GM12873 (cell line): ENCODE results near the gene ARF3.

Experiments used
- TF ChIP-seq, protein P1 (sequence below): IDR thresholded peaks from 2 replicates; pipeline ENCODE4 v1.5.1; 2012; ENCODE audit warnings: low read depth, mild to moderate bottlenecking, moderate library complexity, low read length, control low read depth; ENCODE audit not compliant: insufficient read depth; ENCODE audit errors: missing control alignments

ARF3 gene

DNA sequence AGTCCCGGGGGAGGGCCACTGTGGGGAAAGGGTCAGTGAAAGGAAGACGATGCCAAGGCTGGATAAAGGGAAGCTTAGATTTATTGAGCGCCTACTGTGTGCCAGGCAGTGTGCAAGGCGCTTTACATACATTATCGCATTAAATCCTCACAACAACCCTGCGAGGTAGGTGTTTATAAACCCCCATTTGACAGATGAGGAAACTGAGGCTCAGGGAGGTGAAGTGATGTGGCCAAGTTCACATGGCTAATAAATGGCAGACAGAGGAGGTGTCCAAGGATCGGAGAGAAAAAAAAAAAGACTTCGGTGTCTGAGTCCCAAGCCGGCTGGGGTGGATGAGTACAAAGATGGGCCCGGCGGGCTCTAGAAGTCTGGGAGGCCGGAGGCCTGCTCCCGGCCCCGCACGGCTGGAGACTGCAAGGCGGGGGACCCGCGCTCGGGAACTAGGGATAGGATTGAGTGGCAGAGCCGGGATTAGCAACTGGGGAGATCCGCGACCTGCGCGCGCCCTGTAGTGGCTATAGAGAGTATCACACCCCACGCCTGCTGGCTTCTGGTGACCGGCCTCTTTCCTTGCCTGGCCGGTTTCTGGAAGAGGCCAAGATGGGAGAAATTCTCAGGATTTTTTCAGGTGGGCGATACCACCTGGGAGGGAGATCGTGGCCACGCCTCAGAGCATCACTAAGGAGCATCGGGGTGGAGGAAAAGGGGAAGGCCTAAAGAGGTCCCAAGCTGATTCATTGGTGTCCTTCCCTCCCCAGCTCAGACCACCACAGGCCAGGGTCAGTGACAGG, 38.0 kb upstream of the ARF3 start:
- TF ChIP-seq, protein P1, sequence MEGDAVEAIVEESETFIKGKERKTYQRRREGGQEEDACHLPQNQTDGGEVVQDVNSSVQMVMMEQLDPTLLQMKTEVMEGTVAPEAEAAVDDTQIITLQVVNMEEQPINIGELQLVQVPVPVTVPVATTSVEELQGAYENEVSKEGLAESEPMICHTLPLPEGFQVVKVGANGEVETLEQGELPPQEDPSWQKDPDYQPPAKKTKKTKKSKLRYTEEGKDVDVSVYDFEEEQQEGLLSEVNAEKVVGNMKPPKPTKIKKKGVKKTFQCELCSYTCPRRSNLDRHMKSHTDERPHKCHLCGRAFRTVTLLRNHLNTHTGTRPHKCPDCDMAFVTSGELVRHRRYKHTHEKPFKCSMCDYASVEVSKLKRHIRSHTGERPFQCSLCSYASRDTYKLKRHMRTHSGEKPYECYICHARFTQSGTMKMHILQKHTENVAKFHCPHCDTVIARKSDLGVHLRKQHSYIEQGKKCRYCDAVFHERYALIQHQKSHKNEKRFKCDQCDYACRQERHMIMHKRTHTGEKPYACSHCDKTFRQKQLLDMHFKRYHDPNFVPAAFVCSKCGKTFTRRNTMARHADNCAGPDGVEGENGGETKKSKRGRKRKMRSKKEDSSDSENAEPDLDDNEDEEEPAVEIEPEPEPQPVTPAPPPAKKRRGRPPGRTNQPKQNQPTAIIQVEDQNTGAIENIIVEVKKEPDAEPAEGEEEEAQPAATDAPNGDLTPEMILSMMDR, result peak; percentile 86

DNA sequence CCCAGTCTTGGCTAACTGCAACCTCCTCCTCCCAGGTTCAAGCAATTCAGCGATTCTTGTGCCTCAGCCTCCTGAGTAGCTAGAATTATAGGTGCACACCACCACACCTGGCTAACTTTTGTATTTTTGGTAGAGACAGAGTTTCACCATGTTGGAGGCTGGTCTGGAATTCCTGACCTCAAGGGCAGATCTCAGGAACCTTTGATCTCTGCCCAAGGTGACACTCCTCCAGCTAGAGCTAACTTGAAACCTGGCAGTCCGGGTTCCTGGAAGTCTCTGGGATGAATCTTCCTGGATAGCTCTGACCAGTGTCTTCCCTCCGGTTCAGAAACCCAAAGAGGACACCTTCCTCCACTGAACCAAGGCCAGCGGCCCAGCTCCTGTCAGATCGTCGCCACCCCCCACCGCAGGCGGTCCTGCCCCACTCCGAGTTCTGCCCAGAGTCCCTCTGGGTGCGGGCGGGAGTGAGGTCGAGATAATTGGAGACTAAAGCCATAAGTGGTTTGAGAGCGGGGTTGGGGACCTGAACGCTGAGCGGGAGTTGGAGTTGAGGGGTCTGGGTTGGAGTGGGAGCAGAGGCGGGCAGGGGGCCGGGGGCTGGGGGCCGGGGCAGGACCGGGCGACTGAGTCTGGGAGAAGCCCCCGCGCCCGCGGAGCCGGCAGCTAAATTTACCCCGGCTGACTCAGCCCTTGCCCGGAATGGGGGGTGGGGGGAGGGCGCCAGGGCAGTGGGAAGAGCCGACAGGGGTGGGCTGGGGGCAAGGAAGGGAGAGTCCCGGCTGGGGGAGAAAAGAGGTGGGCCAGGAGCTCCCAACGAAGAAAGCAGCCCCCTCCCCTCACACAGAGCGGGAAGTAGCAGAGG, 37.2 kb upstream of the ARF3 start:
- TF ChIP-seq, protein P1, result no peak

DNA sequence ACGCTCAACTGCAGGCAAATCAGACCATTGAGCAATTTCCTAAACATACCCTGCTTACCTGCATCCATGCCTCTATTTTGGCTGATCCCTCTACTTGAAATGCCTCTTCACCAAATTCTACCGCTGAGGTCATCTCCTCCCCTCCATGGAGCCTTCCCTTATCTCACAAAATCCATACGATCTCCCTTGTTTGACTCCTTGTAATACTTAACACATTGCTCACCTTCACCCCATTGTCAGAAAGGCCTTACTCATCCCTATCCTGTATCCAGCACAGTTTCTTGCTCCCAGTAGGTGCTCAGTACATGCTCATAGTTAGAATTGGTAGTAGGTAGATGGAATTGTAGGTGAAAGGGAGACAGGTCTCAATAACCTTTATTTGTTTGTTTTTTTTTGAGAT, 36.5 kb upstream of the ARF3 start:
- TF ChIP-seq, protein P1, result no peak

DNA sequence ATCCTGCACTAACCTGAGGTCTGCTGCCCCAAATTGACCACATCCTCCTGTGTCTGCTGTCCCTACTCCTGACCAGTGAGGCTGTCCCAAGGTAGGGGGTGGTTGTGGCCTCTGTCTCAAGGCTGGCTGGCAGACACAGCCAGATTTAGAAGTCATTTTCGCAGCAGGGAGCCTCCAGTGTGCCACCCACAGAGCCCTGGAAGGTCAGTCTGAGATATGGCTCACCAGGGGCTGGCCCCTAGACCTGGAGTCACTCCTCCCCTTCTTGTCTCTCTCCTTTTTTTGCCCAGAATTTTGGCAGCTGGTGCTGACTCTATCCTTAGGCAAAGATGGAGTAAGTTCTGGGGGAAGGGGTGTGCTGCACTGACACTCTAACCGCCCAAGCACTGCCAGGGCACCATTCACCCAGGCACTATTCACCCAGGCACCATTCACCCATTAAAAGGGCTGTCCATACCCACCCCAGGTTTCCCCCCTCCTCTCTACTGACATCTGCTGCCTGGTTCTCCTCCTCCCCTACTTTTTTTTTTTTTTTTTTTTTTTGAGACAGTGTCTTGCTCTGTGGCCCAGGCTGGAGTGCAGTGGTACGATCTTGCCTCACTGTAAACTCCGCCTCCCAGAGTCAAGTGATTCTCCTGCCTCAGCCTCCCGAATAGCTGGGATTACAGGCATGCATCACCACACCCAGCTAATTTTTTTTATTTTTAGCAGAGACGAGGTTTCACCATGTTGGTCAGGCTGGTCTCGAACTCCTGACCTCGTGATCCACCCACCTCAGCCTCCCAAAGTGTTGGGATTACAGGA, 34.2 kb upstream of the ARF3 start:
- TF ChIP-seq, protein P1, result no peak

DNA sequence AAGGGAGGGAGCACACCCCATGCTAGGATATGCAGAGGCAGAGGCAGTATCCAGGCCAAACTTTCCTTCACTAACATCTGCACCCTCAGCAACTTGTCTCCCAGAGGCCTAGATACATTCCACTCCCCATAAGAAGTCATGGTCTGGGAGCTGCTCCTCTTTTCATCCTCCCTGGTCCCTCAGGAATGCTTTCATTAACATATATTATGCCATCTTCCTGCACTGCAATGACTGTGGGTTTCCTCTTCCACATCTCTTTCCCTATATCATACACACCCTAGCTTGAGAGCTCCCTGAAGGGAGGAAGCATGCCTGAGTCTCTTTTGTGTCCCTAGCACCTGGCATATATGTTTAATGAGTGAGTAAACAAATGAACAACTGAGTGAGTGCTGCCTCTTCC, 33.3 kb upstream of the ARF3 start:
- TF ChIP-seq, protein P1, result no peak

DNA sequence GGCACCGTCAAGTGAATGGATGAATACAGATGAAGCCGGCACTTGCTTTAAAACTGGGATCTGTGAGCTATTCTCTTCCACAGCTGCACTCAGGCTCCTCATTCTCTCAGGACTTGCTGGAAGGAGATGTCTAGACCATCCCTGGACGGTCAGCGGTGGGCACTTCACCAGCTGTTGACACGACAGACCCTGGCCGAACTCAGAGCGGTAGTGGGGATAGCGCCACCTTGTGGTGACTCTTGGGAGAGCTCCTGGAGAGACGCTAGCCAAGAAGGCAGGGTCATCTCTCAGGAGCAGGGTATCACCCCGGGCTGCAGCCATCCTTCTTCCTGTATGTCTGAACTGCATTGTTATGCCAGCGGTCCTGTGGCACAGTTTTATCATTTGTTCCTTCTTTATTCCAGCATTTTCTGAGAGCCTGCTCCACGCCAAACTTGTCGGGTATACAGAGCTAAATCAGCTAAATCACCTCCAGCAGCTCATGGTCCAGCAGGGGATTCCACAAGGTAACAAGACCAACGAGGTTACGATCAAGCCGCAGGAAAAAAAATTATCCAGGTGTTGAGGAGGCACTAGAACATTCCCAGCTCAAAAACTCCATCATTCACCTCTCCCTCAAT, 30.9 kb upstream of the ARF3 start:
- TF ChIP-seq, protein P1, result peak; percentile 96
